Neural progenitor cell (in vitro differentiated cells): Measurements from ENCODE around the gene RLF.

Source experiments
- CTCF ChIP-seq: fragments of 200-600 bp; sonication (generic); IDR thresholded peaks from 2 replicates; pipeline ENCODE4 v1.5.1; 2017; ENCODE audit warnings: antibody characterized with exemption, mild to moderate bottlenecking
- EZH2phosphoT487 ChIP-seq: fragments of 200-600 bp; sonication (generic); IDR thresholded peaks from 2 replicates; pipeline ENCODE4 v1.6.1; 2017; ENCODE audit warnings: antibody characterized with exemption

GRCh38 chr1:40160806-40161124, 422 bp upstream of the RLF start:
- no peak for TF ChIP-seq CTCF
- TF ChIP-seq EZH2phosphoT487: no peak
